ENCODE results near the gene TH. TPM values are rescaled to one million over a fixed set of nuclear protein-coding genes. Genes with fewer than 3 reads are reported as not detected.

Gene TH
- total and polyA plus RNA-seq, 10 donors = 0.13 to 1.0 (median 0.27) TPM; not detected in 6

Small RNA genes lying within 50 kb of the gene (microRNA-seq; reads per million reads assigned to microRNA genes)
- gene MIR4686 = 0 reads per million in 3 donors
- gene MIR483 = 49.8 to 66.9 (median 57.9) reads per million in 3 donors

Small RNA genes lying within 50 kb of the gene (small RNA-seq; reads per million reads assigned to genes)
- gene MIR4686 (0 reads per million in 4 donors), gene MIR483 (0 to 0.17 (median 0.07) reads per million in 4 donors)

Other genes with a start within 250 kb of the TH start
- gene MRPL23, start 224.5 kb downstream of the TH start, total RNA-seq = 10 to 100 TPM; 32.5 to 75.2 (median 44.5) TPM
- 100 to 1,000 TPM in 2 of 3 donors, 10 to 100 TPM in 1; 58.7 to 160 (median 122) TPM for gene MRPL23, start 224.5 kb downstream of the TH start, polyA plus RNA-seq
- gene H19, start 174.0 kb downstream of the TH start, total RNA-seq = 100 to 1,000 TPM in 3 of 7 donors, 10 to 100 TPM in 4; 21.0 to 620 (median 79.7) TPM
- 100 to 1,000 TPM in 2 of 3 donors, 10 to 100 TPM in 1; 10.1 to 104 (median 101) TPM for gene H19, start 174.0 kb downstream of the TH start, polyA plus RNA-seq
- 10 to 100 TPM; 10.2 to 66.6 (median 25.7) TPM for gene IGF2, start 32.4 kb downstream of the TH start, total RNA-seq
- gene IGF2, start 32.4 kb downstream of the TH start, polyA plus RNA-seq = 1 to 10 TPM in 2 of 3 donors, under 1 TPM in 1; 0.74 to 9.8 (median 4.0) TPM
- 1 to 10 TPM in 2 of 7 donors, not detected in 5; 1.3 to 1.5 TPM for gene INS, start 10.6 kb downstream of the TH start, total RNA-seq
- 1 to 10 TPM; 1.3 to 2.4 (median 1.9) TPM for gene INS, start 10.6 kb downstream of the TH start, polyA plus RNA-seq
- gene ASCL2, start 98.8 kb upstream of the TH start, total RNA-seq = 1 to 10 TPM; 1.9 to 3.0 (median 2.3) TPM
- 1 to 10 TPM in 1 of 3 donors, under 1 TPM in 2; 0.68 to 1.3 (median 0.93) TPM for gene ASCL2, start 98.8 kb upstream of the TH start, polyA plus RNA-seq
- 10 to 100 TPM; 10.6 to 24.9 (median 18.1) TPM for gene C11orf21, start 130.1 kb upstream of the TH start, total RNA-seq
- gene C11orf21, start 130.1 kb upstream of the TH start, polyA plus RNA-seq = 10 to 100 TPM in 1 of 3 donors, 1 to 10 TPM in 2; 8.6 to 12.1 (median 8.9) TPM
- gene TSPAN32, start 130.2 kb upstream of the TH start, total RNA-seq = 10 to 100 TPM; 10.6 to 21.0 (median 17.6) TPM
- 10 to 100 TPM; 11.2 to 21.8 (median 14.1) TPM for gene TSPAN32, start 130.2 kb upstream of the TH start, polyA plus RNA-seq
- gene CD81, start 205.5 kb upstream of the TH start, total RNA-seq = 100 to 1,000 TPM; 370 to 594 (median 472) TPM
- 100 to 1,000 TPM; 191 to 368 (median 339) TPM for gene CD81, start 205.5 kb upstream of the TH start, polyA plus RNA-seq
- gene TSSC4, start 228.9 kb upstream of the TH start, total RNA-seq = 10 to 100 TPM; 28.7 to 58.1 (median 42.2) TPM
- gene TSSC4, start 228.9 kb upstream of the TH start, polyA plus RNA-seq = 10 to 100 TPM; 42.5 to 94.4 (median 66.2) TPM

Data from spleen (tissue), 11 donors.